GM12801 (cell line): ENCODE measurements around the gene PHF3.

ENCODE experiments used
- TF ChIP-seq, protein P1 (sequence below): IDR thresholded peaks from one replicate; pipeline ENCODE4 v1.5.1; 2011; ENCODE audit warnings: control low read depth; ENCODE audit not compliant: insufficient read length; ENCODE audit errors: extremely low read depth

Gene PHF3, protein sequence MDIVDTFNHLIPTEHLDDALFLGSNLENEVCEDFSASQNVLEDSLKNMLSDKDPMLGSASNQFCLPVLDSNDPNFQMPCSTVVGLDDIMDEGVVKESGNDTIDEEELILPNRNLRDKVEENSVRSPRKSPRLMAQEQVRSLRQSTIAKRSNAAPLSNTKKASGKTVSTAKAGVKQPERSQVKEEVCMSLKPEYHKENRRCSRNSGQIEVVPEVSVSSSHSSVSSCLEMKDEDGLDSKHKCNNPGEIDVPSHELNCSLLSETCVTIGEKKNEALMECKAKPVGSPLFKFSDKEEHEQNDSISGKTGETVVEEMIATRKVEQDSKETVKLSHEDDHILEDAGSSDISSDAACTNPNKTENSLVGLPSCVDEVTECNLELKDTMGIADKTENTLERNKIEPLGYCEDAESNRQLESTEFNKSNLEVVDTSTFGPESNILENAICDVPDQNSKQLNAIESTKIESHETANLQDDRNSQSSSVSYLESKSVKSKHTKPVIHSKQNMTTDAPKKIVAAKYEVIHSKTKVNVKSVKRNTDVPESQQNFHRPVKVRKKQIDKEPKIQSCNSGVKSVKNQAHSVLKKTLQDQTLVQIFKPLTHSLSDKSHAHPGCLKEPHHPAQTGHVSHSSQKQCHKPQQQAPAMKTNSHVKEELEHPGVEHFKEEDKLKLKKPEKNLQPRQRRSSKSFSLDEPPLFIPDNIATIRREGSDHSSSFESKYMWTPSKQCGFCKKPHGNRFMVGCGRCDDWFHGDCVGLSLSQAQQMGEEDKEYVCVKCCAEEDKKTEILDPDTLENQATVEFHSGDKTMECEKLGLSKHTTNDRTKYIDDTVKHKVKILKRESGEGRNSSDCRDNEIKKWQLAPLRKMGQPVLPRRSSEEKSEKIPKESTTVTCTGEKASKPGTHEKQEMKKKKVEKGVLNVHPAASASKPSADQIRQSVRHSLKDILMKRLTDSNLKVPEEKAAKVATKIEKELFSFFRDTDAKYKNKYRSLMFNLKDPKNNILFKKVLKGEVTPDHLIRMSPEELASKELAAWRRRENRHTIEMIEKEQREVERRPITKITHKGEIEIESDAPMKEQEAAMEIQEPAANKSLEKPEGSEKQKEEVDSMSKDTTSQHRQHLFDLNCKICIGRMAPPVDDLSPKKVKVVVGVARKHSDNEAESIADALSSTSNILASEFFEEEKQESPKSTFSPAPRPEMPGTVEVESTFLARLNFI (N-terminal part only)

DNA sequence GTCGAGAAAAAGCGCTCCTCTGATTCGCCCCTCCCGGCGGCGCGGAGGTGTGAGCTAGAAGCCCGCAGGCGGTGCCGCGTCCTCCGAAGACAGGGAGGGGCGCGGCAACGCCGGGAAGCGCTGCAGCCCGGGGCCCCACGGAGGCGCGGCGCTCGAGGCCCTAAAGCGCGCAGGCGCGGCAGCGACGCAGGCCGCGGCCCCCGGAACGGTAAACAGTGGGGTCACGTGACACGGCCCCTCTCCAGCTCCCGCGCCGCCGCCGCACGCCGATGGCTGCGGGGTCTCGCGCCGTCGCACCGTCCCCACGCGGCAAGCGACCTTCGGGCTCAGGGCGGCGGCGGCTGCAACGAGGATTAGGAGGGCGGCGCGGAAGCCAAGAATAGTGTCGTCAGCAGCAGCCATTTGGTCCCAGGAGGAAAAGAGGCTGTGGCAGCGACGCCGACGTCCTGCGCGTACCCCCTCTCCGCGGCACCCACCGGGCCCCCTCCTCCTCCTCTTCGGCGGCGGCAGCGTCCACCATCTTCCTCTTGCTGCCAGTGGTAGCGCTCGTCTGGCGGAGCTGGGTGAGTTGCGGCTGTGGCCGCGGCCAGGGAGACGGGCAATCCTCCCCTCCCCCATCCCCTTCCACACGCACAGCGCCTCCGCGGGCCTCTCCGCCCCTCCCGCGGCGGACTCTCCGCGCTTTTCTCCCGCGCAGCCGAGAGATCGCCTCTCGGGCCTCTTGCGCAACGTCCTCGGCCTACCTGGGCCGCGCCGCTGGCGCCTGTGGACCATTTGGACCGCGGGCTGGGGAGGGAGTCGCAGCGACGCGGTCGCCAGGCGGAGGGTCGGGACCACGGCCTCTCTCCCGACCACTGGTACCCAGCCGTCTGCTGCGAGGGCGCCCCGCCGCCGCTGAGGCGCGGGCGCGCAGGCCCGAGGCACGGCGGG lies at the start of gene PHF3:
Gene PHF3, plus strand, starts transcription at position 215 of the 930 bp plus-strand sequence. CDS start 10,750 bp downstream, outside the sequence.
- TF ChIP-seq, protein P1, sequence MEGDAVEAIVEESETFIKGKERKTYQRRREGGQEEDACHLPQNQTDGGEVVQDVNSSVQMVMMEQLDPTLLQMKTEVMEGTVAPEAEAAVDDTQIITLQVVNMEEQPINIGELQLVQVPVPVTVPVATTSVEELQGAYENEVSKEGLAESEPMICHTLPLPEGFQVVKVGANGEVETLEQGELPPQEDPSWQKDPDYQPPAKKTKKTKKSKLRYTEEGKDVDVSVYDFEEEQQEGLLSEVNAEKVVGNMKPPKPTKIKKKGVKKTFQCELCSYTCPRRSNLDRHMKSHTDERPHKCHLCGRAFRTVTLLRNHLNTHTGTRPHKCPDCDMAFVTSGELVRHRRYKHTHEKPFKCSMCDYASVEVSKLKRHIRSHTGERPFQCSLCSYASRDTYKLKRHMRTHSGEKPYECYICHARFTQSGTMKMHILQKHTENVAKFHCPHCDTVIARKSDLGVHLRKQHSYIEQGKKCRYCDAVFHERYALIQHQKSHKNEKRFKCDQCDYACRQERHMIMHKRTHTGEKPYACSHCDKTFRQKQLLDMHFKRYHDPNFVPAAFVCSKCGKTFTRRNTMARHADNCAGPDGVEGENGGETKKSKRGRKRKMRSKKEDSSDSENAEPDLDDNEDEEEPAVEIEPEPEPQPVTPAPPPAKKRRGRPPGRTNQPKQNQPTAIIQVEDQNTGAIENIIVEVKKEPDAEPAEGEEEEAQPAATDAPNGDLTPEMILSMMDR: no peak

DNA sequence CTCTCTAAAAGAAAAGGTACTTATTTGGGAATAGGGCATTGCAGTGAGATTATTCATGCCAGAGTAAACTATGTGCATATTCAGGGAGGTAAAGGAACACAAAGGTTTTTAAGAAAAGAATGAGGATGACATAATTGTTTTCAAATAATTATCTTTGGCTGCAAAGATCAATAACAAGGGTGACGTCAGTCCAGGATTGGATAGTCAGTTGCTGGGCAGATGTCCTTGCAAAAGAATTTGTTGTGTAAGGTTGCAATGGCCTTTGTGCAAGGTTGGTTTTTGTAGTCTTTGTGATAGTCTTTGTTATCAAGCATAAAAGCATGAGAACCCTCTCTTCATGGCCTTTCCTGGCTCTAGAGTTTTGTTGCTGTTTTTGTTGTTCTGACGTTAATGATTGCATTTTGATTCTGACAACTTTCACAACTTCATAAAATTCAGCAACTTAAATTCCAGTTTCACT lies 45.6 kb upstream of the PHF3 start:
- TF ChIP-seq, protein P1: no peak

DNA sequence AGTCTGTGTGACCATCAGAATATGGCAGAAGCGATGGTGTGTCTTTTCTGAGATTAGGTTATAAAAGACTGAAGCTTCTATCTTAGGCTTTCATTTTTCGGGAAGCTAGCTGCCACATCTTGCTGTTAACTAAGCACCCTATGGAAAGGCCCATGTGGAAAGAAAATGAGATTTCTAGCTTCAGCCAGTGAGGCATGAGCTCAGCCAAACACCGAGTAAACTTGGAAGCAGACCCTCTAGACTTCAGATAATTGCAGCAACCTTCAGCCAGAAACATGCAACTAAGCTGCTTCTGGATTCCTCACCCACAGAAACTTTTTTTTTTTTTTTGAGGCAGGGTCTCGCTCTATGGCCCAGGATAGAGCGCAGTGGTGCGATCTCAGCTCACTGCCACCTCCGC lies 42.7 kb upstream of the PHF3 start:
- TF ChIP-seq, protein P1: no peak

DNA sequence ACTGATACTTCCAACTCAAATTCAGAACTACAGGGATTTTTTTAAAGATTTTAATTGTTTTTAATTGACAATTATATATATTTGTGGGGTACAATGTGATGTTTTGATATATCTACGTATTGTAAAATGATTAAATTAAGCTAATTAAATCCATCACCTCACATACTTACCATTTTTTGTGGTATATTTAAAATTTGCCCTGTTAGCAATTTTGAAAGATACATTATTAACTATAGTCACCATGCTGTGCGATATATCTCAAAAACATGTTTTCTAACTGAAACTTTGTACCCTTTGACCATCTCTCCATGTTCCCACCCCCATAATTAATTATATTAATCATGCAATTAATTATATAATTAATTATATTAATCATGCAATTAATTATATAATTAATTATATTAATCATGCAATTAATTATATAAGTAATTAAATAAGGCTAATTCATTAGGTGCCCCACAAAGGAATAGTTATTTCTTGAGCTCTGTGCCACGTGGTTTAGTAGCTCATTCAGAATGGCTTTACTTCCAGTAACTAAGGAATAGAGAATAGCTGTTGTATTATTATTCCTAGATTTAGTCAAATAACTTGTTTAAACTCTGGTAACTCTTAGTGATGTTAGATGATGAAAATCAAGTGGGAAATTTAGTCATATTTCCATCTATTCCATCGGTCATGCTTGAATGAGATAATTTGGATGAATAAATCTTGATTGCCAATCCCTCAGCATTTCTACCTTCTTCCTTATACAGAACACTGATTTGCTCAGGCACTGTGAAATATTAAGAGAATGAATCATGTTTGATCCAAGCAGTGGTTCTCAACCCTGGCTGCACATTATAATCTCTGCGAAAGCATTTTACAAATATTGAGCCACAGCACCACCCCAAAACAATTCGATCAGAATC lies 38.2 kb upstream of the PHF3 start:
- TF ChIP-seq, protein P1: no peak

DNA sequence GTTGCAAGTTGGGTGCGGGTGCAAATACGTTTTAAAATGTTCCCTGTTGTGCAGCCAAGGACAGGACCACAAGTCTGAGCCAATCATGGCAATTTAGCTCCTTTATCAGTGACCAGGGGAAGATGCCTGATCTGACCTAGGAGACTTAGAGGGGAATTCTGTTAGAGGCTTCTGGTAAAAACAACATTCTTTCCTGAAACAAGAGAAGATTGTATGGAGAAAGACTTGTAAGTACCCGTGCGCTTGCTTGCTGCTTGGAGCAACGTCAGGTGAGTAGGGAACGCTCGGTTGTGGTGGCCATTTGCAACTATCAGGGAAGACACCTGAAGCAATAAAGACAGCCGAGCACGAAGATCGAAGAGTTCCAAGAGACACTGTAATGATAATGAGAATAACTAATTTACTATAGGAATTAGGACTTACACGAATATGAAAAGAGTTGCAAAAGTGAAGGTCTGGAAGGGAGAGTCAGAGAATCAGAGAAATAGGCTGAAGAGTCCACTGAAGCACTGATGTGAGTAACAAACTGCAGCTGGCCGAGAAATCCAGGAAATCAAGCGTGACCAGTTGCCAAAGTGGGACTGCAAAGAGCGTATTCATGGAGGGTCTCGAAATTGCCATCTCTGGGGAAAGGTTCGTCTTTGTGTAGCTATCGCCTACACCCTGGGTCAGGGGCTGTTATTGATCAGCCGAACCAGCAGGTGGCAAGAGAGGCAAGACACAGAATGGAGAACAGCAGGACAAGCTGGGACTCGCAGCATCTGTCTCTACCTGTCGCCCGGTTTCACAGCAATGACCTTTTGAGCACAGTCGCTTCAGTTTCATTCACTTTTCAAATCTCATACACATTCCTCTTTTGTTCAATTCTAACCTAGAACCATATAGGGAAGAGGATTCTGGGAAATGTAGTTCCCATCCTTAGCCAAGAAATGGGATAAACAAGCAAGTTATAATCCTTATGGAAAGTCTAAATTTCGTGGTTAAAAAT lies 37.3 kb upstream of the PHF3 start:
- TF ChIP-seq, protein P1: no peak
